Measurements from ENCODE around the gene SLC8A3.

- TF ChIP-seq, protein P1, sequence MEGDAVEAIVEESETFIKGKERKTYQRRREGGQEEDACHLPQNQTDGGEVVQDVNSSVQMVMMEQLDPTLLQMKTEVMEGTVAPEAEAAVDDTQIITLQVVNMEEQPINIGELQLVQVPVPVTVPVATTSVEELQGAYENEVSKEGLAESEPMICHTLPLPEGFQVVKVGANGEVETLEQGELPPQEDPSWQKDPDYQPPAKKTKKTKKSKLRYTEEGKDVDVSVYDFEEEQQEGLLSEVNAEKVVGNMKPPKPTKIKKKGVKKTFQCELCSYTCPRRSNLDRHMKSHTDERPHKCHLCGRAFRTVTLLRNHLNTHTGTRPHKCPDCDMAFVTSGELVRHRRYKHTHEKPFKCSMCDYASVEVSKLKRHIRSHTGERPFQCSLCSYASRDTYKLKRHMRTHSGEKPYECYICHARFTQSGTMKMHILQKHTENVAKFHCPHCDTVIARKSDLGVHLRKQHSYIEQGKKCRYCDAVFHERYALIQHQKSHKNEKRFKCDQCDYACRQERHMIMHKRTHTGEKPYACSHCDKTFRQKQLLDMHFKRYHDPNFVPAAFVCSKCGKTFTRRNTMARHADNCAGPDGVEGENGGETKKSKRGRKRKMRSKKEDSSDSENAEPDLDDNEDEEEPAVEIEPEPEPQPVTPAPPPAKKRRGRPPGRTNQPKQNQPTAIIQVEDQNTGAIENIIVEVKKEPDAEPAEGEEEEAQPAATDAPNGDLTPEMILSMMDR (IDR thresholded peaks at IDR 0.05), result no peak
- TF ChIP-seq EP300 (IDR thresholded peaks at IDR 0.05) (no peak), POLR2A (IDR thresholded peaks at IDR 0.05) (no peak)
Measured at GRCh38 chr14:70000601-70001000, 188.2 kb downstream of the SLC8A3 start.
